Neuronal stem cell (in vitro differentiated cells): Measurements from ENCODE around the gene RABL6.
A peak's percentile ranks its signal among the peaks of the same experiment; 100 is the strongest.
"Not testable (repeated sequence)": the region's sequence is repeated elsewhere in the genome, so short reads cannot be mapped to it uniquely, and the experiment has no call there.

ENCODE experiments used
- DNase-seq: peaks from one replicate; pipeline ENCODE4 v3.0.0-alpha.2; 2013; ENCODE audit warnings: low spot score
- H2AFZ ChIP-seq: one replicate; pipeline ENCODE4 v1.6.1; 2013; ENCODE audit warnings: mild to moderate bottlenecking, low read length, inconsistent platforms
- H2AK5ac ChIP-seq: 2 replicates; pipeline ENCODE4 v1.6.1; 2013; ENCODE audit warnings: low read depth, mild to moderate bottlenecking, inconsistent platforms, low read length, moderate library complexity, mixed read lengths
- H2BK120ac ChIP-seq: 2 replicates; pipeline ENCODE4 v1.6.1; 2013; ENCODE audit warnings: low read depth, mild to moderate bottlenecking, inconsistent platforms, low read length, moderate library complexity, mixed read lengths
- H2BK12ac ChIP-seq: one replicate; pipeline ENCODE4 v1.6.1; 2013; ENCODE audit warnings: low read length, inconsistent platforms
- H2BK15ac ChIP-seq: 2 replicates; pipeline ENCODE4 v1.6.1; 2013; ENCODE audit warnings: mild to moderate bottlenecking, low read length, inconsistent platforms, mixed read lengths
- H2BK5ac ChIP-seq: one replicate; pipeline ENCODE4 v1.6.1; 2013; ENCODE audit warnings: inconsistent platforms, mild to moderate bottlenecking, low read length, moderate library complexity
- H3K14ac ChIP-seq: one replicate; pipeline ENCODE4 v1.6.1; 2013; ENCODE audit warnings: low read length, inconsistent platforms
- H3K18ac ChIP-seq: 2 replicates; pipeline ENCODE4 v1.6.1; 2013; ENCODE audit warnings: low read length, inconsistent platforms
- H3K23ac ChIP-seq: 2 replicates; pipeline ENCODE4 v1.6.1; 2013; ENCODE audit warnings: low read depth, mild to moderate bottlenecking, mixed read lengths, low read length, inconsistent platforms; ENCODE audit not compliant: poor library complexity
- H3K27ac ChIP-seq: replicated peaks from 3 replicates; pipeline ENCODE4 v1.5.1; 2013; ENCODE audit warnings: low read length, inconsistent platforms
- H3K27me3 ChIP-seq, 3 experiments: 2 replicates each; pipeline ENCODE4 v1.6.1; 2013; ENCODE audit warnings: low read length in 3 of 3, mild to moderate bottlenecking in 2 of 3, inconsistent platforms in 1 of 3, low read depth in 1 of 3, mixed read lengths in 1 of 3, moderate library complexity in 1 of 3; ENCODE audit not compliant: control insufficient read depth in 3 of 3, insufficient read depth in 3 of 3
- H3K36me3 ChIP-seq, 2 donors: replicated peaks in 1 of 2; 2 replicates each; pipeline ENCODE4 v1.6.1; 2013; ENCODE audit warnings: low read length in 2 of 2; ENCODE audit not compliant: control insufficient read depth in 2 of 2, insufficient read depth in 2 of 2
- H3K4ac ChIP-seq: 2 replicates; pipeline ENCODE4 v1.6.1; 2013; ENCODE audit warnings: inconsistent platforms, mild to moderate bottlenecking, low read length, moderate library complexity
- H3K4me1 ChIP-seq, 2 donors: 1 replicate in 1 of 2; 2 replicates in 1 of 2; pipeline ENCODE4 v1.6.1; 2013; ENCODE audit warnings: low read length in 2 of 2, low read depth in 1 of 2; ENCODE audit not compliant: control insufficient read depth in 2 of 2, insufficient read depth in 1 of 2
- H3K4me2 ChIP-seq: one replicate; pipeline ENCODE4 v1.6.1; 2013; ENCODE audit warnings: mild to moderate bottlenecking, low read length, inconsistent platforms; ENCODE audit not compliant: insufficient read depth, poor library complexity, severe bottlenecking
- H3K4me3 ChIP-seq, 2 donors: 2 replicates each; pipeline ENCODE4 v1.5.1; 2013; ENCODE audit warnings: low read length in 2 of 2, mild to moderate bottlenecking in 2 of 2, inconsistent platforms in 1 of 2, moderate library complexity in 1 of 2
- H3K79me1 ChIP-seq: one replicate; pipeline ENCODE4 v1.6.1; 2013; ENCODE audit warnings: low read depth, mild to moderate bottlenecking, inconsistent platforms, low read length, moderate library complexity
- H3K9ac ChIP-seq: one replicate; pipeline ENCODE4 v1.6.1; 2013; ENCODE audit warnings: mild to moderate bottlenecking, low read depth, low read length, inconsistent platforms; ENCODE audit not compliant: poor library complexity
- H3K9me3 ChIP-seq, 2 donors: replicated peaks in 1 of 2; 2 replicates each; pipeline versions ENCODE3 to v1.6.1; 2013; ENCODE audit warnings: low read length in 2 of 2, mild to moderate bottlenecking in 2 of 2, inconsistent platforms in 1 of 2, low read depth in 1 of 2, mixed read lengths in 1 of 2, moderate library complexity in 1 of 2; ENCODE audit not compliant: control insufficient read depth in 2 of 2, insufficient read depth in 1 of 2
- H4K8ac ChIP-seq: one replicate; pipeline ENCODE4 v1.6.1; 2013; ENCODE audit warnings: low read depth, mild to moderate bottlenecking, inconsistent platforms, low read length, moderate library complexity
- H4K91ac ChIP-seq: one replicate; pipeline ENCODE4 v1.6.1; 2013; ENCODE audit warnings: low read length, low read depth, mild to moderate bottlenecking, inconsistent platforms; ENCODE audit not compliant: poor library complexity
- WGBS, 2 donors: extraction: QIAGEN DNeasy Blood & Tissue Kit; methylation state at CpG; one replicate each; pipeline ENCODE4 v1.1.7; 2013; ENCODE audit warnings: missing lambda C conversion rate in 2 of 2, mixed read lengths in 1 of 2; ENCODE audit not compliant: insufficient read length in 2 of 2, insufficient replicate concordance in 1 of 2; ENCODE audit errors: extremely low coverage in 2 of 2; 5-methylcytosine and 5-hydroxymethylcytosine counted together

The RABL6 gene

DNA sequence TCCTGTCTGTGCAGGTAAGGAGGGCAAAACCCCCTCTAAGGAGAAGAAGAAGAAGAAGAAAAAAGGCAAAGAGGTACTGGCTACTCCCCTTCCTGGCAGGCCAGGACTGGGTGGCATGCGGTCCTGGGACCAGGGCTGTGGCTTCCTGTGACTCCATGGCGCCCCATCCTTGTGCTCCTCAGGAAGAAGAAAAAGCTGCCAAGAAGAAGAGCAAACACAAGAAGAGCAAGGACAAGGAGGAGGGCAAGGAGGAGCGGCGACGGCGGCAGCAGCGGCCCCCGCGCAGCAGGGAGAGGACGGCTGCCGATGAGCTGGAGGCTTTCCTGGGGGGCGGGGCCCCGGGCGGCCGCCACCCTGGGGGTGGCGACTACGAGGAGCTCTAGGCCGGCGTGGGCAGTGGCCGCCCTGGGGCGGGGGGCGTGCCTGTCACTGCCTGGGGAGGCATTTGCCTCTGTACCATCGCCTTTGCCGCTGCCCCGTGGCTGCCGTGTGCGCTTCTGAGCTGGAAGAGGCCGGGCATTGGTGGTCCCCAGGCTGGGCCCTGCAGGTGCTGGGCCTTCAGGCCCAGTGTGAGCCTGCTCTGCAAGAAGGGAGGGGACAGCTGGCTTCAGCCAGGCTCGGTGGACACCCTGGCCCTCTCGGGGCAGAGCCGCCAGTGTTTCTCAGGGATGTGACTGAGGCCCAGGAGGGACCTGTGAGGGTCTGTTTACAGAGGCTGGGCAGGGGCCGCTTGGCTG is 32.6 kb downstream of the RABL6 start:
- Histone ChIP-seq H4K8ac (no peak overlapping the region), H3K9me3 (no peaks in the 10 kb centered on the region), H2AK5ac (peak overlapping the region; percentile 63), H2BK15ac (no peak overlapping the region), H2AFZ (no peak overlapping the region), H3K4me2 (no peak overlapping the region), H3K79me1 (peaks cover 12% of the 10 kb centered on the region), H3K27me3 (no peaks in the 10 kb centered on the region), H3K23ac (peak overlapping the region; percentile 80), H3K14ac (no peak overlapping the region), H2BK120ac (no peak overlapping the region), H4K91ac (no peak overlapping the region), H3K4me1 (peaks cover 26 to 28% of the 10 kb centered on the region in 2 donors), H3K18ac (no peak overlapping the region), H2BK5ac (no peak overlapping the region), H3K9ac (peak overlapping the region; percentile 79), H2BK12ac (no peak overlapping the region), H3K27ac (peak overlapping the region; percentile 66), H3K4ac (peak overlapping the region; percentile 23), H3K36me3 (peaks cover 13 to 55% of the 10 kb centered on the region in 2 donors), H3K4me3 (no peak overlapping the region)
- WGBS, 2 donors: no CpG with 5 or more reads among the region's 32 CpGs
- DNase-seq: no peak

- WGBS, 2 donors: no CpG with 5 or more reads among the region's 28 CpGs
- Histone ChIP-seq H4K8ac (peak overlapping the region; percentile 82), H2BK15ac (no peak overlapping the region), H4K91ac (no peak overlapping the region), H3K4me3 (no peak overlapping the region), H3K79me1 (peaks cover 15% of the 10 kb centered on the region), H3K36me3 (peaks cover 12 to 48% of the 10 kb centered on the region in 2 donors), H2BK120ac (no peak overlapping the region), H3K14ac (peak overlapping the region; percentile 1), H3K27ac (peak overlapping the region; percentile 66), H3K9ac (peak overlapping the region; percentile 79), H2AFZ (no peak overlapping the region), H3K9me3 (peaks cover 0 to 1% of the 10 kb centered on the region in 2 donors), H3K27me3 (peaks cover 0 to 5% (median 4%) of the 10 kb centered on the region in 3 experiments), H3K4ac (peak overlapping the region; percentile 3), H2AK5ac (peak overlapping the region; percentile 2), H2BK5ac (no peak overlapping the region), H3K18ac (peak overlapping the region; percentile 85), H2BK12ac (no peak overlapping the region), H3K4me1 (peaks cover 26 to 28% of the 10 kb centered on the region in 2 donors), H3K4me2 (no peak overlapping the region), H3K23ac (peak overlapping the region; percentile 99)
- DNase-seq: no peak
Measured at GRCh38 chr9:136840877-136841645, 33.3 kb downstream of the RABL6 start.

DNA sequence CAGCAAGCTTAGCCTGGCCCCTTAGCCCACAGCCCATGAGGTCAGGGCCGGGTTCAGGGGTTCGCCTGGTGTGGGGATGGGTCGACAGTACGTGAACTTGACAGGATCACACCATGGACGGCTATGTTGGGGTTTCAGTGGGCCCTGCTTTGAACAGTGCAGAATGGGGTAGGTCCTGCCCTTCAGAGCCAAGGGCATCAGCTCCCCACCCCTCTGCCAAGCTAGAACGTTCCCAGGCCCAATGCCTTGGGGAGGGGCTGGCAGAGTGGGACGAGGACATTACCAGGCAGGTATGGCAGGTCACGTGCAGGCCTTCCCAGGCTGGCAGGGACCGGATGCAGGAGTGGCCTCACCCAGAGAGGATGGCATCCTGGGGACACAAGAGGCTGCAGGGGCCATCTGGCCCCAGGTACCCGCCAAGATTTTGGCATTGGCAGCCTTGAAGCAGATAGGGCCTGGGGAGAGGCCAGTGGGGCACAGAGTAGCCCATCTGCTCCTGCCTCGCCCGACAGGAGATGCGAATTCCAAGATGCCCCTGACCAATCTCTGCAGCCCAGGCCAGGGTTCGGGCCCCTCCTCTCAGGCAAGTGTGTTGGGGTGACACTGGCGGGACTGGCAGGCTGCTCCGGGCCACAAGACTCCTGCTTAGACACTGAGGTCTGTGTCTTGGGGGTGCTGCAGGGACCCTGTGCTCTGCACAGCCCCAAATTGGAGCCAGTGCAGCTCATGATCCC is 34.1 kb downstream of the RABL6 start:
- Histone ChIP-seq H3K36me3 (peaks cover 9 to 40% of the 10 kb centered on the region in 2 donors), H3K79me1 (peaks cover 19% of the 10 kb centered on the region), H3K4me1 (peaks cover 26 to 34% of the 10 kb centered on the region in 2 donors), H3K14ac (peak overlapping the region; percentile 10), H2BK120ac (peak overlapping the region; percentile 87), H3K27ac (peak overlapping the region; percentile 29), H3K9ac (peak overlapping the region; percentile 60), H3K4me2 (peak overlapping the region; percentile 11), H2BK5ac (peak overlapping the region; percentile 53), H3K23ac (peak overlapping the region; percentile 89), H3K18ac (peak overlapping the region; percentile 94), H2BK12ac (peak overlapping the region; percentile 58), H3K4me3 (peak overlapping the region in 1 of 2 donors; percentile 49), H3K27me3 (peaks cover 0 to 13% (median 11%) of the 10 kb centered on the region in 3 experiments)
- not testable (repeated sequence) for H2AK5ac ChIP-seq, H4K91ac ChIP-seq, H2BK15ac ChIP-seq, H3K4ac ChIP-seq, H2AFZ ChIP-seq, DNase-seq, H3K9me3 ChIP-seq, H4K8ac ChIP-seq
- WGBS, 2 donors: no CpG with 5 or more reads among the region's 16 CpGs
